Trophoblast cell (in vitro differentiated cells and primary cell): ENCODE measurements around the gene RB1.

Experiments used
- DNase-seq, 2 donors: peaks; one replicate each; pipeline ENCODE4 v3.0.0-alpha.2; 2016
- H2AFZ ChIP-seq: 2 replicates; pipeline ENCODE4 v1.6.1; 2013; ENCODE audit warnings: low read length, moderate library complexity, mild to moderate bottlenecking; ENCODE audit not compliant: insufficient read depth, poor library complexity
- H2AK5ac ChIP-seq: 2 replicates; pipeline ENCODE4 v1.6.1; 2013; ENCODE audit warnings: mild to moderate bottlenecking, low read length
- H2BK120ac ChIP-seq: 2 replicates; pipeline ENCODE4 v1.6.1; 2013; ENCODE audit warnings: low read length, mild to moderate bottlenecking, moderate library complexity; ENCODE audit not compliant: insufficient read depth, poor library complexity
- H2BK12ac ChIP-seq: 2 replicates; pipeline ENCODE4 v1.6.1; 2013; ENCODE audit warnings: mild to moderate bottlenecking, low read length, moderate library complexity
- H2BK5ac ChIP-seq: 2 replicates; pipeline ENCODE4 v1.6.1; 2013; ENCODE audit warnings: low read length, low read depth, moderate library complexity, mild to moderate bottlenecking; ENCODE audit not compliant: poor library complexity
- H3K14ac ChIP-seq: 2 replicates; pipeline ENCODE4 v1.6.1; 2013; ENCODE audit warnings: mild to moderate bottlenecking, low read length
- H3K18ac ChIP-seq: 2 replicates; pipeline ENCODE4 v1.6.1; 2013; ENCODE audit warnings: mild to moderate bottlenecking, low read length
- H3K23ac ChIP-seq: 2 replicates; pipeline ENCODE4 v1.6.1; 2013; ENCODE audit warnings: low read length
- H3K27ac ChIP-seq: 2 replicates; pipeline ENCODE4 v1.5.1; 2013; ENCODE audit warnings: low read depth, mild to moderate bottlenecking, inconsistent platforms, low read length, moderate library complexity
- H3K27me3 ChIP-seq: 2 replicates; pipeline ENCODE4 v1.6.1; 2013; ENCODE audit warnings: inconsistent platforms, mild to moderate bottlenecking, low read length, moderate library complexity; ENCODE audit not compliant: insufficient read depth
- H3K36me3 ChIP-seq, 2 experiments: 1 replicate in 1 of 2; 2 replicates in 1 of 2; pipeline ENCODE4 v1.6.1; 2013; ENCODE audit warnings: low read length in 2 of 2, mild to moderate bottlenecking in 2 of 2, moderate library complexity in 1 of 2; ENCODE audit not compliant: insufficient read depth in 2 of 2, control insufficient read depth in 1 of 2
- H3K4ac ChIP-seq: 2 replicates; pipeline ENCODE4 v1.6.1; 2013; ENCODE audit warnings: low read depth, mild to moderate bottlenecking, low read length, moderate library complexity
- H3K4me1 ChIP-seq, 2 experiments: 1 replicate in 1 of 2; 2 replicates in 1 of 2; pipeline ENCODE4 v1.6.1; 2013; ENCODE audit warnings: low read length in 2 of 2, mild to moderate bottlenecking in 2 of 2, moderate library complexity in 1 of 2; ENCODE audit not compliant: insufficient read depth in 2 of 2, control insufficient read depth in 1 of 2
- H3K4me2 ChIP-seq: 2 replicates; pipeline ENCODE4 v1.6.1; 2013; ENCODE audit warnings: inconsistent platforms, mild to moderate bottlenecking, low read length, moderate library complexity
- H3K4me3 ChIP-seq: 2 replicates; pipeline ENCODE4 v1.5.1; 2013; ENCODE audit warnings: mild to moderate bottlenecking, low read depth, low read length, inconsistent platforms
- H3K79me1 ChIP-seq: one replicate; pipeline ENCODE4 v1.6.1; 2013; ENCODE audit warnings: low read length
- H3K79me2 ChIP-seq: 2 replicates; pipeline ENCODE4 v1.6.1; 2013; ENCODE audit warnings: low read length, mild to moderate bottlenecking; ENCODE audit not compliant: control insufficient read depth, insufficient read depth, poor library complexity
- H3K9ac ChIP-seq: 2 replicates; pipeline ENCODE4 v1.6.1; 2013; ENCODE audit warnings: mild to moderate bottlenecking, low read length
- H3K9me3 ChIP-seq: 2 replicates; pipeline ENCODE4 v1.6.1; 2013; ENCODE audit warnings: low read depth, mild to moderate bottlenecking, control low read depth, inconsistent platforms, low read length; ENCODE audit not compliant: insufficient read depth
- H4K12ac ChIP-seq: 2 replicates; pipeline ENCODE4 v1.6.1; 2013; ENCODE audit warnings: low read depth, mild to moderate bottlenecking, low read length, moderate library complexity
- H4K8ac ChIP-seq: 2 replicates; pipeline ENCODE4 v1.6.1; 2013; ENCODE audit warnings: low read depth, mild to moderate bottlenecking, low read length, moderate library complexity
- H4K91ac ChIP-seq: one replicate; pipeline ENCODE4 v1.6.1; 2013; ENCODE audit warnings: low read depth, mild to moderate bottlenecking, low read length, moderate library complexity
- WGBS: extraction: QIAGEN DNeasy Blood & Tissue Kit; methylation state at CpG from one replicate; pipeline ENCODE4 v1.1.7; 2013; ENCODE audit warnings: missing lambda C conversion rate; ENCODE audit not compliant: insufficient read length, insufficient coverage; ENCODE audit errors: extremely low coverage; 5-methylcytosine and 5-hydroxymethylcytosine counted together

Gene RB1

DNA sequence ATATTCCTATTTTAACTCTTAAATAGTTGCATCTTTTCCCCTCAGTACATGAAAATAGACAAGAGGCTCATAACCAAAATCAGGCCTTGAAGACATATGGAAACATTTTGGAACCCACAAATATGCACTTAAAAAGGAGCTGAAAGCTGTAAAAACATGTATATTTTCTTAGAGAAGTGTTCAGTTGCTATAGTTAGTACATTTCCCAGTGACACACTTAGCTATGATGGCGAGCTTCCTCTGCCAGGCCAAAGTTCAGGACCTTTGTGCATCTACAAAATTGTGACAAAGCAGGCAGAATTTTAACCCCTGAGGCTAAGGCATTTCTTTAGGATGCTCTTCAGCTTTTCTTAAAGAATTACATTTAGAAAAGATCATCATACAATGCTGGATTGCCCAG is 174.8 kb downstream of the RB1 start:
- Histone ChIP-seq H2BK12ac (no peak overlapping the region), H2AK5ac (no peak overlapping the region), H3K36me3 (no peaks in the 10 kb centered on the region), H3K79me2 (no peaks in the 10 kb centered on the region), H2BK120ac (no peak overlapping the region), H3K27me3 (no peaks in the 10 kb centered on the region), H3K4me1 (no peaks in the 10 kb centered on the region), H3K4me3 (no peak overlapping the region), H2BK5ac (no peak overlapping the region), H3K9me3 (no peaks in the 10 kb centered on the region), H3K18ac (no peak overlapping the region), H4K91ac (no peak overlapping the region), H4K8ac (no peak overlapping the region), H3K27ac (no peak overlapping the region), H3K23ac (no peak overlapping the region), H3K14ac (no peak overlapping the region), H4K12ac (no peak overlapping the region), H3K79me1 (no peaks in the 10 kb centered on the region), H3K4ac (no peak overlapping the region), H3K9ac (no peak overlapping the region), H3K4me2 (no peak overlapping the region), H2AFZ (no peak overlapping the region)
- DNase-seq, result peak; percentile 24 to 80
- WGBS, result no CpG with 5 or more reads among the region's 1 CpG

DNA sequence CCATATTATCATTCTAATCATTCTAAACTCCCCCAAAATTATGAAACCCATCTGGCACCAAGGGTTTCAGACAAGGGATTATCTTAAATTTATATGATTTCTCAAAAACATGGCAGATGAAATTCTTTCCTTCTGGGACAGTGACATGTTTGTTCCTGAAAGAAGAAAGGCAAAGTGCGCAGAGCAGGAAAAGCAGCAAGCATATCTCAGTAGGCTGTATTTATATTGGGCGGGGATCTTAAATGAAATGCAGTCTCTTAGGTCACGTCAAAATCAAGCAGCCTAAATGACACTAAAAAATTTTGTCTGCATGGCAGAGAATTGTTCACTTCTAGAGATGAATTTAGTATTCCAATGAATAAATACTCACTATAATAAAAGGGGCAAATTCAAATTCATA is 180.0 kb downstream of the RB1 start:
- H2BK12ac ChIP-seq, result no peak overlapping the region
- H3K79me2 ChIP-seq, result no peaks in the 10 kb centered on the region
- H3K4ac ChIP-seq, result no peak overlapping the region
- no peaks in the 10 kb centered on the region for H3K27me3 ChIP-seq
- H3K79me1 ChIP-seq, result no peaks in the 10 kb centered on the region
- H4K91ac ChIP-seq, result no peak overlapping the region
- WGBS, result no CpG with 5 or more reads among the region's 3 CpGs
- no peak overlapping the region for H2BK120ac ChIP-seq
- no peak overlapping the region for H2AFZ ChIP-seq
- H3K4me3 ChIP-seq, result no peak overlapping the region
- no peak overlapping the region for H2AK5ac ChIP-seq
- H4K12ac ChIP-seq, result no peak overlapping the region
- no peak overlapping the region for H3K14ac ChIP-seq
- peaks cover 0 to 2% of the 10 kb centered on the region in 2 experiments for H3K36me3 ChIP-seq
- no peaks in the 10 kb centered on the region for H3K4me1 ChIP-seq
- no peak overlapping the region for H3K9ac ChIP-seq
- no peak overlapping the region for H3K23ac ChIP-seq
- DNase-seq, result no peak
- H3K9me3 ChIP-seq, result peaks cover 2% of the 10 kb centered on the region
- H3K27ac ChIP-seq, result no peak overlapping the region
- H3K4me2 ChIP-seq, result no peak overlapping the region
- no peak overlapping the region for H4K8ac ChIP-seq
- H2BK5ac ChIP-seq, result no peak overlapping the region
- H3K18ac ChIP-seq, result no peak overlapping the region

DNA sequence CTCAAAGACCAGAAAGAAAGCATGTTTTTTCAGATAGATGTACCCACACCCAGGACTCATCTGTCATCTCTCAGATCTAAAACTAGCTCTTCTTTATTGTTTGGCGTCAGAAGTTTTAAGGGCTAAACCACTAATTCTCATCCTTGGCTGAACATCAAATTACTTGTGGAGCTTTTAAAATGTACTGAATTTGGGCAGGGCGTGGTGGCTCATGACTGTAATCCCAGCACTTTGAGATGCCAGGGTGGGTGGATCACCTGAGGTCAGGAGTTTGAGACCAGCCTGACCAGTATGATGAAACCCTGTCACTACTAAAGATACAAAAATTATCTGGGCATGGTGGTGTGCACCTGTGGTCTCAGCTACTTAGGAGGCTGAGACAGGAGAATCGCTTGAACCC is 181.9 kb downstream of the RB1 start:
- no peaks in the 10 kb centered on the region for H3K27me3 ChIP-seq
- WGBS, result no CpG with 5 or more reads among the region's 3 CpGs
- H2BK12ac ChIP-seq, result no peak overlapping the region
- no peak overlapping the region for H3K14ac ChIP-seq
- no peak overlapping the region for H3K4me3 ChIP-seq
- no peak overlapping the region for H4K12ac ChIP-seq
- no peaks in the 10 kb centered on the region for H3K79me1 ChIP-seq
- H4K8ac ChIP-seq, result no peak overlapping the region
- H3K9me3 ChIP-seq, result peaks cover 2% of the 10 kb centered on the region
- no peak overlapping the region for H3K23ac ChIP-seq
- no peak overlapping the region for H3K27ac ChIP-seq
- no peaks in the 10 kb centered on the region for H3K79me2 ChIP-seq
- H3K36me3 ChIP-seq, result peaks cover 0 to 2% of the 10 kb centered on the region in 2 experiments
- H3K4me1 ChIP-seq, result no peaks in the 10 kb centered on the region
- H3K18ac ChIP-seq, result no peak overlapping the region
- no peak overlapping the region for H2AK5ac ChIP-seq
- no peak overlapping the region for H4K91ac ChIP-seq
- no peak overlapping the region for H2BK120ac ChIP-seq
- H3K4me2 ChIP-seq, result no peak overlapping the region
- no peak overlapping the region for H2BK5ac ChIP-seq
- H3K9ac ChIP-seq, result no peak overlapping the region
- H3K4ac ChIP-seq, result no peak overlapping the region
- peak; percentile 51 to 79 for DNase-seq
- no peak overlapping the region for H2AFZ ChIP-seq

DNA sequence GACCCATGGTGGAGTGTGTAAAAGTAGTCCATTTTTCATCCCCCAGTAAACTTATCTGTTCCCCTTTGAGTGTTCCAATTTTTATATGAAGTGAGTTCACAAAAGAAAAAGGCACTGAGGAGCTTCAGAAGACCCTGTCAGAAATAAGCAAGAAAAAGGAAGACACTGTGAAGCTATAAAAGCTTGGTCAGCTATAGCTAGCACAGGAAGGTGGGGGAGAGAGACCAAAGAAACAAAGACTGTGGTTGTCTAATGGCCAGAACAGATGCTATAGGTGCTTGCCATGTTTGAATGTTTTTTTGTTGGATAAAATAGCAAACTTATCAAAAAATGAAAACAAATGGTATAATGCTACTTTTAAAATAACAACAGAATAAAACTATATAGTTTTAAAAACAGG is 182.8 kb downstream of the RB1 start:
- H3K79me1 ChIP-seq, result no peaks in the 10 kb centered on the region
- no peak overlapping the region for H3K4me2 ChIP-seq
- no peak overlapping the region for H2AK5ac ChIP-seq
- H4K12ac ChIP-seq, result no peak overlapping the region
- H3K9ac ChIP-seq, result no peak overlapping the region
- no peak overlapping the region for H4K91ac ChIP-seq
- H3K36me3 ChIP-seq, result peaks cover 0 to 2% of the 10 kb centered on the region in 2 experiments
- no peak overlapping the region for H3K18ac ChIP-seq
- H3K4me1 ChIP-seq, result no peaks in the 10 kb centered on the region
- H4K8ac ChIP-seq, result no peak overlapping the region
- DNase-seq, result no peak
- no peaks in the 10 kb centered on the region for H3K79me2 ChIP-seq
- H3K27ac ChIP-seq, result no peak overlapping the region
- H3K27me3 ChIP-seq, result no peaks in the 10 kb centered on the region
- no peak overlapping the region for H3K23ac ChIP-seq
- H2BK12ac ChIP-seq, result no peak overlapping the region
- H3K9me3 ChIP-seq, result peaks cover 2% of the 10 kb centered on the region
- H3K4me3 ChIP-seq, result no peak overlapping the region
- no peak overlapping the region for H2AFZ ChIP-seq
- H2BK120ac ChIP-seq, result no peak overlapping the region
- no peak overlapping the region for H3K14ac ChIP-seq
- no peak overlapping the region for H3K4ac ChIP-seq
- H2BK5ac ChIP-seq, result no peak overlapping the region
